ENCODE measurements around the gene LILRB3. TPM values are rescaled to one million over a fixed set of nuclear protein-coding genes. Genes with fewer than 3 reads are reported as not detected.

LILRB3 gene
- total and polyA plus RNA-seq, 2 of the 4 experiments (the other 2 are of a cell fraction) = not detected

- TF ChIP-seq NFE2L2 (IDR thresholded peaks at IDR 0.05; ENCODE audit: low read depth, low read length) (no peak), FOS (IDR thresholded peaks at IDR 0.05; ENCODE audit: low read depth, low read length) (no peak), SMC3 (IDR thresholded peaks at IDR 0.05; ENCODE audit: low read depth, low read length) (no peak), CEBPB (IDR thresholded peaks at IDR 0.05; ENCODE audit: low read depth, low read length) (no peak), MXI1 (IDR thresholded peaks at IDR 0.05; ENCODE audit: borderline replicate concordance, low read depth, low read length) (no peak), RAD21 (IDR thresholded peaks at IDR 0.05; ENCODE audit: low read length) (no peak), MAFK (IDR thresholded peaks at IDR 0.05; ENCODE audit: low read depth, low read length) (no peak), MAZ (IDR thresholded peaks at IDR 0.05; ENCODE audit: borderline replicate concordance, low read depth, low read length) (no peak), BHLHE40 (IDR thresholded peaks at IDR 0.05; ENCODE audit: low read depth, low read length) (no peak), POLR2A (IDR thresholded peaks at IDR 0.05; ENCODE audit: low read depth, low read length) (no peak), RFX5 (IDR thresholded peaks at IDR 0.05; ENCODE audit: low read depth, low read length) (no peak)
- TF ChIP-seq, protein P1, sequence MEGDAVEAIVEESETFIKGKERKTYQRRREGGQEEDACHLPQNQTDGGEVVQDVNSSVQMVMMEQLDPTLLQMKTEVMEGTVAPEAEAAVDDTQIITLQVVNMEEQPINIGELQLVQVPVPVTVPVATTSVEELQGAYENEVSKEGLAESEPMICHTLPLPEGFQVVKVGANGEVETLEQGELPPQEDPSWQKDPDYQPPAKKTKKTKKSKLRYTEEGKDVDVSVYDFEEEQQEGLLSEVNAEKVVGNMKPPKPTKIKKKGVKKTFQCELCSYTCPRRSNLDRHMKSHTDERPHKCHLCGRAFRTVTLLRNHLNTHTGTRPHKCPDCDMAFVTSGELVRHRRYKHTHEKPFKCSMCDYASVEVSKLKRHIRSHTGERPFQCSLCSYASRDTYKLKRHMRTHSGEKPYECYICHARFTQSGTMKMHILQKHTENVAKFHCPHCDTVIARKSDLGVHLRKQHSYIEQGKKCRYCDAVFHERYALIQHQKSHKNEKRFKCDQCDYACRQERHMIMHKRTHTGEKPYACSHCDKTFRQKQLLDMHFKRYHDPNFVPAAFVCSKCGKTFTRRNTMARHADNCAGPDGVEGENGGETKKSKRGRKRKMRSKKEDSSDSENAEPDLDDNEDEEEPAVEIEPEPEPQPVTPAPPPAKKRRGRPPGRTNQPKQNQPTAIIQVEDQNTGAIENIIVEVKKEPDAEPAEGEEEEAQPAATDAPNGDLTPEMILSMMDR (conservative IDR thresholded peaks at IDR 0.05; ENCODE audit: low read depth, low read length) = no peak
- TF ChIP-seq, protein P2, sequence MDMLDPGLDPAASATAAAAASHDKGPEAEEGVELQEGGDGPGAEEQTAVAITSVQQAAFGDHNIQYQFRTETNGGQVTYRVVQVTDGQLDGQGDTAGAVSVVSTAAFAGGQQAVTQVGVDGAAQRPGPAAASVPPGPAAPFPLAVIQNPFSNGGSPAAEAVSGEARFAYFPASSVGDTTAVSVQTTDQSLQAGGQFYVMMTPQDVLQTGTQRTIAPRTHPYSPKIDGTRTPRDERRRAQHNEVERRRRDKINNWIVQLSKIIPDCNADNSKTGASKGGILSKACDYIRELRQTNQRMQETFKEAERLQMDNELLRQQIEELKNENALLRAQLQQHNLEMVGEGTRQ (IDR thresholded peaks at IDR 0.05; ENCODE audit: low read depth, low read length) = no peak
- TF ChIP-seq, protein P3, sequence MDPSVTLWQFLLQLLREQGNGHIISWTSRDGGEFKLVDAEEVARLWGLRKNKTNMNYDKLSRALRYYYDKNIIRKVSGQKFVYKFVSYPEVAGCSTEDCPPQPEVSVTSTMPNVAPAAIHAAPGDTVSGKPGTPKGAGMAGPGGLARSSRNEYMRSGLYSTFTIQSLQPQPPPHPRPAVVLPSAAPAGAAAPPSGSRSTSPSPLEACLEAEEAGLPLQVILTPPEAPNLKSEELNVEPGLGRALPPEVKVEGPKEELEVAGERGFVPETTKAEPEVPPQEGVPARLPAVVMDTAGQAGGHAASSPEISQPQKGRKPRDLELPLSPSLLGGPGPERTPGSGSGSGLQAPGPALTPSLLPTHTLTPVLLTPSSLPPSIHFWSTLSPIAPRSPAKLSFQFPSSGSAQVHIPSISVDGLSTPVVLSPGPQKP (IDR thresholded peaks at IDR 0.05; ENCODE audit: borderline replicate concordance, low read depth, low read length) = no peak
- Histone ChIP-seq H2BK20ac (ENCODE audit: low read depth, low read length) (no peak overlapping the region), H3K4me1 (ENCODE audit: control insufficient read depth, insufficient read depth, low read length) (no peaks in the 10 kb centered on the region), H3K4ac (ENCODE audit: low read depth, low read length) (no peak overlapping the region), H4K20me1 (ENCODE audit: insufficient read depth, low read length) (no peaks in the 10 kb centered on the region), H4K91ac (ENCODE audit: insufficient read depth, low read depth, low read length) (no peak overlapping the region), H4K8ac (ENCODE audit: low read depth in 2 of 2, low read length in 2 of 2) (no peak overlapping the region), H2AFZ (replicated peaks; ENCODE audit: low read length, poor library complexity) (no peak overlapping the region), H3K27me3 (ENCODE audit: control insufficient read depth, insufficient read depth, low read length) (peaks cover 9% of the 10 kb centered on the region; the same call in 1 of the 2 replicates), H2BK5ac (ENCODE audit: low read depth, low read length, poor library complexity, severe bottlenecking) (no peak overlapping the region), H3K9ac (ENCODE audit: low read depth, low read length) (no peak overlapping the region), H2BK15ac (ENCODE audit: low read depth, low read length) (no peak overlapping the region), H4K5ac (ENCODE audit: low read depth, low read length) (no peak overlapping the region), H3K56ac (ENCODE audit: extremely low read depth, insufficient read depth, low read length) (no peak overlapping the region), H3K9me3 (ENCODE audit: control insufficient read depth, insufficient read depth, low read length) (no peaks in the 10 kb centered on the region), H2AK9ac (replicated peaks; ENCODE audit: low read depth, low read length, poor library complexity) (no peak overlapping the region), H3K23ac (ENCODE audit: low read depth, low read length) (no peak overlapping the region), H3K14ac (replicated peaks; ENCODE audit: low read depth, low read length) (no peak overlapping the region), H2AK5ac (ENCODE audit: low read depth, low read length) (no peak overlapping the region), H2BK120ac (ENCODE audit: low read depth, low read length) (no peak overlapping the region), H3K4me3 (ENCODE audit: insufficient read depth, low read depth, low read length) (no peak overlapping the region), H3K18ac (ENCODE audit: low read depth, low read length) (no peak overlapping the region), H3K9me1 (ENCODE audit: insufficient read depth, low read length) (no peaks in the 10 kb centered on the region), H3K4me2 (ENCODE audit: low read depth, low read length) (no peak overlapping the region), H3K36me3 (ENCODE audit: control insufficient read depth, insufficient read depth, low read length) (no peaks in the 10 kb centered on the region), H3K79me1 (ENCODE audit: low read depth in 1 of 2, low read length in 2 of 2) (no peaks in the 10 kb centered on the region), H3K27ac (ENCODE audit: insufficient read depth, low read length) (no peak overlapping the region)
- DNase-seq = no peak
- CTCF ChIA-PET = no interaction called here
- POLR2A ChIA-PET (ENCODE audit: unreplicated experiment) = no interaction called here
- in situ Hi-C loops (cut with MboI; ENCODE audit: low sequenced_read_pairs) (no loop called here), dilution Hi-C loops (cut with HindIII; ENCODE audit: low sequenced_read_pairs, unreplicated experiment) (no loop called here), intact Hi-C loops (cut with micrococcal nuclease) (no loop called here)
- no TSS peak for BruUV-seq (replicated peaks)
- no peak for ATAC-seq (ENCODE audit: low read depth)
- 94% methylated on average over 6 of the region's 27 CpGs; no CpG with 5 or more reads in 1 of the 2 experiments for WGBS, 2 experiments (ENCODE audit: extremely low coverage in 2 of 2, insufficient read length in 1 of 2)
Observed at GRCh38 chr19:54218960-54219661, 3.7 kb downstream of the LILRB3 start.
